Retinal pigment epithelial cell (primary cell): ENCODE measurements around the gene CRTC1.

Experiments used
- DNase-seq: peaks from one replicate; pipeline ENCODE4 v3.0.0-alpha.2; 2010; ENCODE audit warnings: low read depth
- H3K4me3 ChIP-seq: 2 replicates; pipeline ENCODE4 v1.5.1; 2011; ENCODE audit warnings: mild to moderate bottlenecking, low read length, control low read depth, moderate library complexity
- TF ChIP-seq, protein P1 (sequence below): conservative IDR thresholded peaks from 2 replicates; pipeline ENCODE4 v1.5.1; 2011; ENCODE audit warnings: low read depth, low read length, control low read depth, inconsistent platforms

Gene CRTC1

GRCh38 chr19:18794692-18795091, 111.2 kb downstream of the CRTC1 start:
- TF ChIP-seq, protein P1, sequence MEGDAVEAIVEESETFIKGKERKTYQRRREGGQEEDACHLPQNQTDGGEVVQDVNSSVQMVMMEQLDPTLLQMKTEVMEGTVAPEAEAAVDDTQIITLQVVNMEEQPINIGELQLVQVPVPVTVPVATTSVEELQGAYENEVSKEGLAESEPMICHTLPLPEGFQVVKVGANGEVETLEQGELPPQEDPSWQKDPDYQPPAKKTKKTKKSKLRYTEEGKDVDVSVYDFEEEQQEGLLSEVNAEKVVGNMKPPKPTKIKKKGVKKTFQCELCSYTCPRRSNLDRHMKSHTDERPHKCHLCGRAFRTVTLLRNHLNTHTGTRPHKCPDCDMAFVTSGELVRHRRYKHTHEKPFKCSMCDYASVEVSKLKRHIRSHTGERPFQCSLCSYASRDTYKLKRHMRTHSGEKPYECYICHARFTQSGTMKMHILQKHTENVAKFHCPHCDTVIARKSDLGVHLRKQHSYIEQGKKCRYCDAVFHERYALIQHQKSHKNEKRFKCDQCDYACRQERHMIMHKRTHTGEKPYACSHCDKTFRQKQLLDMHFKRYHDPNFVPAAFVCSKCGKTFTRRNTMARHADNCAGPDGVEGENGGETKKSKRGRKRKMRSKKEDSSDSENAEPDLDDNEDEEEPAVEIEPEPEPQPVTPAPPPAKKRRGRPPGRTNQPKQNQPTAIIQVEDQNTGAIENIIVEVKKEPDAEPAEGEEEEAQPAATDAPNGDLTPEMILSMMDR: no peak

DNA sequence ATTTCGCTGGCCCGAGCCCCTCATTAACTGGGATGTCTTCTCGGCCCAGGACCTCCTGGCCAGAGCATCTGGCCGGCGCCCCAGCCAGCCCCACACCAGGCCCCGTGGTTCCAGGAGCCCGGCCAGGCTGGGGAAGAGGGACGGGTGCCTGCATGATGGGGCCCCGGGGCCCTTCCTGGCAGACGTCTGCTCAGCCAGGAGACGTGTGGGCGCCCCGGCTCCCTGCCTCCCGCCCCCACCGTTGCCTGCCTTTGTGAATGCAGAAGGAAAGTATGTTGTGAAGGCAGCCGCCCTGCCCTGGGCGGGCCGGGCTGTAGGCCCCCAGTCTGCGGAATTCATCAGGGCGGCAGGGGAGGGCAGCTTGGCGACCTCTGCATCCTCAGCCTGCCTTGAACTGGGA, 112.1 kb downstream of the CRTC1 start:
- DNase-seq: no peak
- TF ChIP-seq, protein P1: no peak

More at GRCh38 chr19:18794692-18795091, 111.2 kb downstream of the CRTC1 start:
- H3K4me3 ChIP-seq: no peak overlapping the region
- DNase-seq: no peak

GRCh38 chr19:18796239-18796638, 112.8 kb downstream of the CRTC1 start:
- DNase-seq: no peak
- no peak overlapping the region for H3K4me3 ChIP-seq
- TF ChIP-seq, protein P1: no peak

More for the DNA sequence above, 112.1 kb downstream of the CRTC1 start:
- H3K4me3 ChIP-seq: no peak overlapping the region

DNA sequence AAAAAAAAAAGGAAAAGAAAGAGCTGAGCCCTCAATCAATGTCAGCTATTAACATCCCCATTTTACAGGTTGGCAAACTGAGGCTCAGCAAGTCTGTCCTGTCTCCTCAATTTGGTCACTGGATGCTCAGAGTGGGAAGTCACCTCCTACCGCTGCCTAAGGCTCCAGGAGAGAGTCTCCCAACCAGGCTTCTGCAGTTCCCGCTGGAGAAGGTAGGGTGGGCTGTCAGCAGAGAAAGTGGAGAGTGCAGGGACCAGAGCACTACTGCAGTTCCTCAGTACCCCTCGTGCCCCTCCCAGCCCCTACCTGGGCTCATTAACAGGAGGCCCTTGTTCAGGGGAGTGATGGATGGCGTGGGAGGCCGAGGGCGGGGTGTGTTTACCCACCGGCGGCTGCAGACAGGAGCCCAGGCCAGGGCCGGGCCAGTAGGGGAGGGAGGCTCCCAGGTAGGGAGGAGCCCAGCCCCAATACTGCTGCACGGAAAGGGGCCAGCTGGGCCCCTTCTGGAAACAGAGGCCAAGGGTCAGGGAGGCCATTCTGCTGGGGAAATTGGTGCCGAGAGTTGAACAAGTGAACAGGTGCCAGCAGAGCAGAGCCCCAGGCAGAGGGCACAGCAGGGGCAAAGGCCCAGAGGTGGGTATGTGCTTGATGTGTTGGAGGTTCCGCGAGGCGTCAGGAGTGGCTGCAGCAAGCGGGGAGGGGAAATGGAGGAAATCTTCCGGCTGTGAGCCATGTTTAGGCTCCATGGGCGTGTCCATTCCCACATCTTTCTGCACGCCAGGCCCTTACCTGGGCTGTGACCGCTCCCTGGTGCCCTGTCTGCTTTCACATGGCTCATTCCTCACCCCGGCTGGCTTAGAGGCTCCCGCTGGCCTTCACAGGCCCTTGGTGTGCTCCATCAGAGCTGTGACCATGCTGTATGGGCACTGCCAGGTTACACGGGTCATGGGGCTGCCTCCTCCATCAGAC, 115.2 kb downstream of the CRTC1 start:
- H3K4me3 ChIP-seq: no peak overlapping the region
- no peak for DNase-seq
- TF ChIP-seq, protein P1: peak; percentile 15

DNA sequence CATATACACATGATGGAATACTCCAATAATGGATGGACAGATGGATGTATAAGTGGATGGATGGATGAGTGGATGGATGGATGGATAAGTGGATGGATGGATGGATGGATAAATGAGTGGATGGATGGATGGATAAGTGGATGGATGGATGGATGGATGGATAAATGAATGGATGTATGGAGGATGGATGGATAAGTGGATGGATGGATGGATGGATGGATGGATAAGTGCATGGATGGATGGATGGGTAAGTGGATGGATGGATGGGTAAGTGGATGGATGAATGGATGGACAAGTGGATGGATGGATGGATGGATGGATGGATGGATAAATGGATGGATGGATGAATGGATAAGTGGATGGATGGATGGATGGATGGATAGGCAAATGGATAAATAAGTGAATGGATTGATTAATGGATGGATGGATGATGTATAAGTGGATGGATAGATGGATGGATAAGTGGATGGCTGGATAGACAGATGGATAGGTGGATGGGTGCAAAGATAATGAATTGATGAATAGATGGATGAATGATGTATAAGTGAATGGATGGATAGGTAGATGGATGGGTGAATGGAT, 116.0 kb downstream of the CRTC1 start:
- DNase-seq: no peak
- no peak overlapping the region for H3K4me3 ChIP-seq
- TF ChIP-seq, protein P1: no peak

GRCh38 chr19:18800079-18800478, 116.6 kb downstream of the CRTC1 start:
- TF ChIP-seq, protein P1: no peak
- no peak for DNase-seq
- no peak overlapping the region for H3K4me3 ChIP-seq

- no peak overlapping the region for H3K4me3 ChIP-seq
- TF ChIP-seq, protein P1: no peak
- no peak for DNase-seq
Observed at GRCh38 chr19:18800636-18801035, 117.2 kb downstream of the CRTC1 start.
